A549 (cell line): ENCODE data around the gene TMF1.

ENCODE experiments used
- EP300 ChIP-seq, 2 experiments: fragments of >200 bp; sonication (Bioruptor Twin); formaldehyde crosslinking; IDR thresholded peaks; 2 replicates in 1 of 2; 3 replicates in 1 of 2; pipeline ENCODE4 v1.6.1; 2016 to 2017
- KDM1A ChIP-seq: fragments of 200-600 bp; sonication (generic); IDR thresholded peaks from 2 replicates; pipeline ENCODE4 v1.6.1; 2016; ENCODE audit warnings: low read depth, mild to moderate bottlenecking
- SMC3 ChIP-seq: fragments of >200 bp; sonication (Bioruptor Twin); formaldehyde crosslinking; IDR thresholded peaks from 3 replicates; pipeline ENCODE4 v1.6.1; 2018; ENCODE audit warnings: inconsistent platforms
- TF ChIP-seq, protein P1 (sequence below): fragments of >200 bp; sonication (Bioruptor Twin); formaldehyde crosslinking; IDR thresholded peaks from 3 replicates; pipeline ENCODE4 v1.5.1; 2016
- TF ChIP-seq, protein P2 (sequence below): fragments of 200-600 bp; sonication (generic); IDR thresholded peaks from 2 replicates; pipeline ENCODE4 v1.6.1; 2016; ENCODE audit warnings: antibody characterized with exemption, mild to moderate bottlenecking, moderate library complexity

- TF ChIP-seq, protein P1, sequence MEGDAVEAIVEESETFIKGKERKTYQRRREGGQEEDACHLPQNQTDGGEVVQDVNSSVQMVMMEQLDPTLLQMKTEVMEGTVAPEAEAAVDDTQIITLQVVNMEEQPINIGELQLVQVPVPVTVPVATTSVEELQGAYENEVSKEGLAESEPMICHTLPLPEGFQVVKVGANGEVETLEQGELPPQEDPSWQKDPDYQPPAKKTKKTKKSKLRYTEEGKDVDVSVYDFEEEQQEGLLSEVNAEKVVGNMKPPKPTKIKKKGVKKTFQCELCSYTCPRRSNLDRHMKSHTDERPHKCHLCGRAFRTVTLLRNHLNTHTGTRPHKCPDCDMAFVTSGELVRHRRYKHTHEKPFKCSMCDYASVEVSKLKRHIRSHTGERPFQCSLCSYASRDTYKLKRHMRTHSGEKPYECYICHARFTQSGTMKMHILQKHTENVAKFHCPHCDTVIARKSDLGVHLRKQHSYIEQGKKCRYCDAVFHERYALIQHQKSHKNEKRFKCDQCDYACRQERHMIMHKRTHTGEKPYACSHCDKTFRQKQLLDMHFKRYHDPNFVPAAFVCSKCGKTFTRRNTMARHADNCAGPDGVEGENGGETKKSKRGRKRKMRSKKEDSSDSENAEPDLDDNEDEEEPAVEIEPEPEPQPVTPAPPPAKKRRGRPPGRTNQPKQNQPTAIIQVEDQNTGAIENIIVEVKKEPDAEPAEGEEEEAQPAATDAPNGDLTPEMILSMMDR, result no peak
- TF ChIP-seq EP300 (IDR thresholded peaks at IDR 0.05), result no peak
- TF ChIP-seq KDM1A, result no peak
- TF ChIP-seq SMC3, result no peak
- TF ChIP-seq, protein P2, sequence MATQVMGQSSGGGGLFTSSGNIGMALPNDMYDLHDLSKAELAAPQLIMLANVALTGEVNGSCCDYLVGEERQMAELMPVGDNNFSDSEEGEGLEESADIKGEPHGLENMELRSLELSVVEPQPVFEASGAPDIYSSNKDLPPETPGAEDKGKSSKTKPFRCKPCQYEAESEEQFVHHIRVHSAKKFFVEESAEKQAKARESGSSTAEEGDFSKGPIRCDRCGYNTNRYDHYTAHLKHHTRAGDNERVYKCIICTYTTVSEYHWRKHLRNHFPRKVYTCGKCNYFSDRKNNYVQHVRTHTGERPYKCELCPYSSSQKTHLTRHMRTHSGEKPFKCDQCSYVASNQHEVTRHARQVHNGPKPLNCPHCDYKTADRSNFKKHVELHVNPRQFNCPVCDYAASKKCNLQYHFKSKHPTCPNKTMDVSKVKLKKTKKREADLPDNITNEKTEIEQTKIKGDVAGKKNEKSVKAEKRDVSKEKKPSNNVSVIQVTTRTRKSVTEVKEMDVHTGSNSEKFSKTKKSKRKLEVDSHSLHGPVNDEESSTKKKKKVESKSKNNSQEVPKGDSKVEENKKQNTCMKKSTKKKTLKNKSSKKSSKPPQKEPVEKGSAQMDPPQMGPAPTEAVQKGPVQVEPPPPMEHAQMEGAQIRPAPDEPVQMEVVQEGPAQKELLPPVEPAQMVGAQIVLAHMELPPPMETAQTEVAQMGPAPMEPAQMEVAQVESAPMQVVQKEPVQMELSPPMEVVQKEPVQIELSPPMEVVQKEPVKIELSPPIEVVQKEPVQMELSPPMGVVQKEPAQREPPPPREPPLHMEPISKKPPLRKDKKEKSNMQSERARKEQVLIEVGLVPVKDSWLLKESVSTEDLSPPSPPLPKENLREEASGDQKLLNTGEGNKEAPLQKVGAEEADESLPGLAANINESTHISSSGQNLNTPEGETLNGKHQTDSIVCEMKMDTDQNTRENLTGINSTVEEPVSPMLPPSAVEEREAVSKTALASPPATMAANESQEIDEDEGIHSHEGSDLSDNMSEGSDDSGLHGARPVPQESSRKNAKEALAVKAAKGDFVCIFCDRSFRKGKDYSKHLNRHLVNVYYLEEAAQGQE, result no peak
Observed at GRCh38 chr3:68986496-68987208, 65.5 kb downstream of the TMF1 start.
